Glutamatergic neuron (in vitro differentiated cells): ENCODE measurements around the gene B4GALNT3. TPM values are rescaled to one million over a fixed set of nuclear protein-coding genes. Genes with fewer than 3 reads are reported as not detected.

Experiments used
- DNase-seq: peaks from one replicate; pipeline ENCODE4 v3.0.0; 2022
- H3K27ac Mint-ChIP-seq: one replicate; pipeline ENCODE4 v1.8.0; 2020; ENCODE audit warnings: mild to moderate bottlenecking, mixed read lengths, inconsistent platforms; ENCODE audit not compliant: unreplicated experiment
- H3K27me3 Mint-ChIP-seq: one replicate; pipeline ENCODE4 v1.8.0; 2020; ENCODE audit warnings: mild to moderate bottlenecking, moderate library complexity, mixed read lengths, inconsistent platforms; ENCODE audit not compliant: unreplicated experiment
- H3K36me3 Mint-ChIP-seq: one replicate; pipeline ENCODE4 v1.8.0; 2020; ENCODE audit warnings: mild to moderate bottlenecking, mixed read lengths, inconsistent platforms; ENCODE audit not compliant: unreplicated experiment
- H3K4me1 Mint-ChIP-seq: one replicate; pipeline ENCODE4 v1.8.0; 2020; ENCODE audit warnings: mild to moderate bottlenecking, low read depth, mixed read lengths, inconsistent platforms; ENCODE audit not compliant: unreplicated experiment
- H3K4me3 Mint-ChIP-seq: one replicate; pipeline ENCODE4 v1.8.0; 2020; ENCODE audit warnings: mild to moderate bottlenecking, mixed read lengths, inconsistent platforms; ENCODE audit not compliant: unreplicated experiment
- H3K9me3 Mint-ChIP-seq: one replicate; pipeline ENCODE4 v1.8.0; 2020; ENCODE audit warnings: mild to moderate bottlenecking, moderate library complexity, mixed read lengths, inconsistent platforms; ENCODE audit not compliant: unreplicated experiment
- CTCF ChIP-seq: fragments of 200-600 bp; sonication (generic); IDR thresholded peaks from one replicate; pipeline ENCODE4 v1.5.0; 2021; ENCODE audit not compliant: partially characterized antibody, unreplicated experiment
- total RNA-seq: library from RNA; stranded (reverse); fragmentation: NEBNext Ultra II Directional; extraction: Animal tissue kit (Norgen Biotek cat#: 25700); gene quantifications from one replicate; pipeline ENCODE4 v1.2.1, GENCODE V29; 2021; ENCODE audit not compliant: unreplicated experiment

The B4GALNT3 gene
- total RNA-seq, 1 donor from 2014 or later, result 3.3 TPM

GRCh38 chr12:442235-442884 lies 17.4 kb upstream of the B4GALNT3 start:
- Mint-ChIP-seq H3K9me3 (no peaks in the 10 kb centered on the region), H3K4me3 (no peak overlapping the region), H3K4me1 (no peaks in the 10 kb centered on the region), H3K36me3 (no peaks in the 10 kb centered on the region), H3K27me3 (no peaks in the 10 kb centered on the region), H3K27ac (no peak overlapping the region)
- peak; percentile 67 for DNase-seq
- peak; percentile 84 for TF ChIP-seq CTCF

GRCh38 chr12:447141-447540 lies 12.6 kb upstream of the B4GALNT3 start:
- no peak for TF ChIP-seq CTCF
- H3K36me3 Mint-ChIP-seq, result no peaks in the 10 kb centered on the region

DNA sequence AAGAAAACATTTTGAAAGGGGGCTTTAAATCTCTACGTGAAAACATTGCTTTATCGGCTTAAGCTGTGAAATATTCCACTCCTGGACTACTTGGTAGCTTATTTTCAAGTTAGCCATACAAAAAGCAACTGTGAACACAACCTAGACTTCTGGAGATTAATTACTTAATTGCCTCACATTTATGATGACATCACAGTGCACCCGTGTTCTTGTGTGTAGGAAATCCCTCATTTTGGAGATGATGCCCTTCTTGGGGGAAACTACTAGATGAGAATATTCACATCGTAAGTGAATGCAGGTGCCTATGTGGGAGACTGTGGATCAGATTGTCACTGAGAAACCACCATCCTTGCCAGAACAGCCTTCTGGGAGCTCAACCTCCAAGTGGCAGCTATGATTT lies 10.5 kb upstream of the B4GALNT3 start:
- no peaks in the 10 kb centered on the region for H3K36me3 Mint-ChIP-seq
- no peak overlapping the region for H3K27ac Mint-ChIP-seq

More at GRCh38 chr12:447141-447540, 12.6 kb upstream of the B4GALNT3 start:
- no peak overlapping the region for H3K4me3 Mint-ChIP-seq
- DNase-seq, result no peak
- H3K9me3 Mint-ChIP-seq, result no peaks in the 10 kb centered on the region
- no peaks in the 10 kb centered on the region for H3K4me1 Mint-ChIP-seq
- H3K27me3 Mint-ChIP-seq, result no peaks in the 10 kb centered on the region
- H3K27ac Mint-ChIP-seq, result no peak overlapping the region

GRCh38 chr12:450438-450837 lies 9.3 kb upstream of the B4GALNT3 start:
- H3K27me3 Mint-ChIP-seq, result peaks cover 4% of the 10 kb centered on the region
- no peak for DNase-seq
- no peak for TF ChIP-seq CTCF
- H3K4me1 Mint-ChIP-seq, result no peaks in the 10 kb centered on the region
- H3K9me3 Mint-ChIP-seq, result peaks cover 2% of the 10 kb centered on the region
- no peak overlapping the region for H3K4me3 Mint-ChIP-seq
- no peaks in the 10 kb centered on the region for H3K36me3 Mint-ChIP-seq
- H3K27ac Mint-ChIP-seq, result no peak overlapping the region

More for the DNA sequence above, 10.5 kb upstream of the B4GALNT3 start:
- peaks cover 2% of the 10 kb centered on the region for H3K27me3 Mint-ChIP-seq
- no peaks in the 10 kb centered on the region for H3K4me1 Mint-ChIP-seq
- DNase-seq, result no peak
- peaks cover 2% of the 10 kb centered on the region for H3K9me3 Mint-ChIP-seq
- no peak overlapping the region for H3K4me3 Mint-ChIP-seq
- TF ChIP-seq CTCF, result no peak

- Mint-ChIP-seq H3K36me3 (no peaks in the 10 kb centered on the region), H3K9me3 (peaks cover 2% of the 10 kb centered on the region), H3K4me1 (no peaks in the 10 kb centered on the region), H3K27ac (no peak overlapping the region), H3K27me3 (peaks cover 4% of the 10 kb centered on the region), H3K4me3 (no peak overlapping the region)
- TF ChIP-seq CTCF, result peak; percentile 63
- DNase-seq, result no peak
These were observed 7.0 kb upstream of the B4GALNT3 start for GRCh38 chr12:452667-453210.
